HUES64 (cell line): Measurements from ENCODE around the gene LYPD6B.

Experiments
- H3K27ac ChIP-seq: 2 replicates; pipeline ENCODE4 v1.7.0; 2013; ENCODE audit warnings: low read depth, low read length, inconsistent platforms
- H3K27me3 ChIP-seq: 2 replicates; pipeline ENCODE4 v1.6.1; 2013; ENCODE audit warnings: mild to moderate bottlenecking, low read length; ENCODE audit not compliant: insufficient read depth
- H3K36me3 ChIP-seq: 2 replicates; pipeline ENCODE4 v1.6.1; 2013; ENCODE audit warnings: mild to moderate bottlenecking, low read length; ENCODE audit not compliant: insufficient read depth
- H3K4me1 ChIP-seq: 2 replicates; pipeline ENCODE4 v1.6.1; 2013; ENCODE audit warnings: mild to moderate bottlenecking, low read length, moderate library complexity; ENCODE audit not compliant: insufficient read depth
- H3K4me3 ChIP-seq: 2 replicates; pipeline ENCODE4 v1.5.1; 2013; ENCODE audit warnings: mild to moderate bottlenecking, low read length, moderate library complexity
- H3K9ac ChIP-seq: 2 replicates; pipeline ENCODE4 v1.6.1; 2013; ENCODE audit warnings: mild to moderate bottlenecking, low read depth, low read length
- H3K9me3 ChIP-seq: 2 replicates; pipeline ENCODE4 v1.6.1; 2013; ENCODE audit warnings: low read depth, low read length; ENCODE audit not compliant: insufficient read depth
- WGBS: fragments of 150-250, 120-280 bp; methylation state at CpG from one replicate; pipeline ENCODE4 v1.1.7; 2013; ENCODE audit warnings: missing lambda C conversion rate; 5-methylcytosine and 5-hydroxymethylcytosine counted together

LYPD6B gene

DNA sequence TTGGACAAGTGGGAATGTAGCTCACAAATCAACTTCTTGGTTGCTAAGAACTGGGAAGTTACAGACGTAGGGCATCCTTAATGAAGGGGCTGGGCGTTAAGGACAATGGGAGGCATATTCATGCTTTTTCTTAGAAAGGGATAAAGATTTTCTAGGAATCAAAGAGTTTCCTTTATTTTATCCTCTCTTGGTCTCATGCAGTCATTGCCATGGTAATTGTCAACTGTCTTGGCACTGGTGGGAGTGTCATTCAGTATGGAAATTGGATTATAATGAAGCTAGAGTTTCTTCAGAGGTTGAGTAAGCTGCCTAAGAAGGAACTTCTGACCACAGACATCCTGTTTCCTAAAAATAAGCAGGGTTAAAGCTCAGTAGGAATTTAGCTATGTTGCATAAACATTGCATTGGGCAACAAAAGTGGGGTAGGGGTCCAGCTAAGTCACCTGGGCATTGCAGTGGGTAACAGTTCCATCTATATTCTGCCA is 114.0 kb downstream of the LYPD6B start:
- WGBS = 57% methylated on average over 2 of the region's 2 CpGs
- Histone ChIP-seq H3K27ac (no peak overlapping the region), H3K4me1 (0 out of 2 replicates have a peak, but pooled peaks cover 3% of the 10 kb centered on the region), H3K27me3 (no peaks in the 10 kb centered on the region), H3K36me3 (no peaks in the 10 kb centered on the region), H3K9me3 (no peaks in the 10 kb centered on the region), H3K9ac (no peak overlapping the region), H3K4me3 (no peak overlapping the region)

DNA sequence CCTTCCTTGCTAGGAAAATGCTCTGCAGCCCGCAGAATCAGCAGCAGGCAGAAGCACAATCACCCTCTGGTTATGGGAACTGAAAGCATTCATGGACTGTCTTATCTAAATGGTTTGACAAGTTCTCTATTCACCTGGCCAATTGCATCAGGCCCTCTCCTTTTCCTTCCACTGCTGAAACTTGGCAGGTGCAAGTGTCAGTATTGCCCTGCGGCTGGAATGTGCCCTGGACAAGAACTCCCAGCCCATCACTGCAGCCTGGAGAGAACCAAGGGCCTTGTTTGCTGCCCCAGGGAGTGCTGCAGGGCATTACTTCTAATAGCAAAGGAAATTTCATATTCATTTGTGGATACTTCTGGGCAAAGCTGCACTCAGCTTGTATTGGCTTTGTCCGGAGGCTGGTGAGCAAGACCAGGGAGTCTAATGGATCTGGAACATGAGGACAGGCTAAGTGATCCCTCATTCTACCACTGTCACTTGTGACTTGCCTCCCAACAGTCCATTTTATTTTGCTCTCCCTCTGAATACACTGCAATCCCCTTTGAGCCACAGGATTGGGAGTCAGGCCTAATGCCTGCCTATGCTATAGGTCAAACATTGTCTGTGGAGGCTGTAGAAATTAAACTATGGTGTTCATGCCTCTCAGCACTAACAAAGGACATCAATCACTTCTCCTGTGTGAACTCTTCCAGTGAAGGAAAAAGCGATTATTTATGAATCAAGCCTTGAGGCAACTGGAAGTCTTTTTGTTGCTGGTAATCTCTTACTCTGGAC is 116.9 kb downstream of the LYPD6B start:
- no peak overlapping the region for H3K9ac ChIP-seq
- peaks cover 12% of the 10 kb centered on the region; the same call in 1 of the 2 replicates for H3K4me1 ChIP-seq
- WGBS = 95% methylated on average over 4 of the region's 4 CpGs
- H3K9me3 ChIP-seq = no peaks in the 10 kb centered on the region
- no peaks in the 10 kb centered on the region for H3K36me3 ChIP-seq
- H3K27ac ChIP-seq = no peak overlapping the region
- no peaks in the 10 kb centered on the region for H3K27me3 ChIP-seq
- no peak overlapping the region for H3K4me3 ChIP-seq

DNA sequence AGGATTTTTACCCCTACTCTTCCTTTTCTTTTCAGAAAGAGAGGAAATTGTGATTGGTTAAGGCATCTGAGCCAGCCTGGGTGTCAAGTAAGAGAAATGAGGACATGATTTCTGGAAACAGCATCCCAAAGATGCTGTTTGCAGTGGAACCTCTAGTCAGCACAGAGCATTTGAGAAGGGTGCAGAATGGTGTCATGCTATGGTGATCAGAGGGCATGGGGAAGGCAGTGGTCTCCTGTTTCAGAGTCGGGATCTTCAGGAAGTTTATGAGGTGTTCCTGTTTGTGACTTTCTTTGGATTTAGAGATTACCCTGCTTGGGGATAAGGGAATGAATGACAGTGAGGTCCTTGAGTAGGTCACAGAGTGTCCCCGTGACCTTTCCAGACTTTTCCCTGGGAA is 117.5 kb downstream of the LYPD6B start:
- Histone ChIP-seq H3K9me3 (no peaks in the 10 kb centered on the region), H3K4me3 (no peak overlapping the region), H3K27ac (no peak overlapping the region), H3K9ac (no peak overlapping the region), H3K4me1 (peaks cover 12% of the 10 kb centered on the region; the same call in 1 of the 2 replicates), H3K27me3 (no peaks in the 10 kb centered on the region), H3K36me3 (no peaks in the 10 kb centered on the region)
- 93% methylated on average over 2 of the region's 2 CpGs for WGBS

DNA sequence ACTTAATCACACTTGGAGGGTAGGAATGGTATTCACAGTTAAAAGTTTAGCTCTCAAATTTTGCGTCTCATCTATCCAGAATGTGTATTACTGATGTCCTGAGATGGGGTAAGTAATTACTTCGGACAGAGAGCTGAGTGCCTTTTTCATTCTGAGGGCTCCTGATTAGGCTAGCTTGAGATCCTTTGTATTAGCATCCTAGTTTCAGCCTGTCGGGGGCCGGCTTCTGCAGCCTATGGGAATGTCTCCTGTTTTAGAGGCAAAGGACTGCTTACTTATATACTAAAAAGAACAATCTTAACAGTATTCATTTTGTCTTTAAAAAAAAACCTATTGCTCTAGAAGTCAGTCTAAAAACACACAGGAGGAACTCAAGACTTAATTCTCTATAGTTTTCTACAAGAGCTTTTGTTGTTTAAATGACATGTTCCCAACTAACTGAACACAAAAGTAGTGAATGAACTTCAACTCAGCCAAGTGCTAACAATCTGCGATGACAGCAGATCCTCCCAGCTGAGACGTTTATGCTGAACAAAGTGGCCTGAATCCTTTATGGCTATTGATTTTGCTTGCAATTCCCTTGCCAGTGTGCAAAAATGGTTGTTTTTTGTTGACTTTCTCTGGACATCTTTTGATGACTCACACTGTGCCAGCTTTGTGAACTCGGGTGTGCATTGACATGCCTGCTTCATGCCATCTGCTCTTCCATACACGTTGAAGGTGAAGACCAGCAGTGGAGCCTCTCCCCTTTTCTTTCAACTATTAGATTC is 118.7 kb downstream of the LYPD6B start:
- peaks cover 17% of the 10 kb centered on the region; the same call in 1 of the 2 replicates for H3K4me1 ChIP-seq
- 77% methylated on average over 8 of the region's 8 CpGs for WGBS
- H3K9me3 ChIP-seq = no peaks in the 10 kb centered on the region
- no peak overlapping the region for H3K9ac ChIP-seq
- H3K36me3 ChIP-seq = no peaks in the 10 kb centered on the region
- H3K27ac ChIP-seq = no peak overlapping the region
- no peaks in the 10 kb centered on the region for H3K27me3 ChIP-seq
- H3K4me3 ChIP-seq = no peak overlapping the region

DNA sequence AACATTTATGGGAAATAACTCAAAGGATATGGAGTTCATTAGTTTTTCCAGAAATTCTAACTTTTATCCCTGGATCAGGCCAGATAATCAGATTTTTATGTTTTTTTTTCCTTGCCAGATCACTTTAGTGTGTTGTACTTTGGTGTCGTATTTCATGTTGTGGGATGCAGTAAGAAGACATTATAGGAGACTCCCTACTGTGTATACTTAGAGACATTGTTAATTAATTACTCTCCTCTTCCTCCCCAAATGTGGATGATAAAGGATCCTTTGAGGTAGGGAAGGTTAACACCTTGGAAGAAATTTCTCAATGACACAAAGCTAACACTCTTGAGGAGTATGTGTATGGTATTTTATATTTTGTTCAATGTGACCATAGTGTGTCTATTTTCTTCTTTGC is 120.5 kb downstream of the LYPD6B start:
- Histone ChIP-seq H3K9ac (no peak overlapping the region), H3K27me3 (no peaks in the 10 kb centered on the region), H3K27ac (no peak overlapping the region), H3K9me3 (no peaks in the 10 kb centered on the region), H3K36me3 (no peaks in the 10 kb centered on the region), H3K4me1 (peaks cover 18% of the 10 kb centered on the region; the same call in 1 of the 2 replicates), H3K4me3 (no peak overlapping the region)
- no CpG with 5 or more reads among the region's 1 CpG for WGBS

DNA sequence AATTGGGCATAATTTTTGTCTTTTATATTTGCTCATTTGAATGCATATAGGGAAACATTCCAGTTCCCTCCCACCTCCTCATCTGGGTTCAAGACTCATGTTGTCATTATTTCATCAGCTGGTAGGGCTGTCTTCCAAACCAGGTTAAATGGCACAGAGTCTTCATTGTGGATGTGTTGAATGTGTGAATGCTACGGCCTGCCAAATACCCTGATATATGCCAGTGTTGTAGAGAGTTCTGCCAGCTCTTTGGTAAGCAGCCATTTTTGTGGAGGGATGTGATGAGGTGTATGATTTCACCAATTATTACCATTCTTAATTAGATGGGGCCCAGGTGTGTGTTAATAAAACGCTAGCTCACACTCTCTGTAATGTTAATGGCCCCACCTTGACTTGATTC is 121.7 kb downstream of the LYPD6B start:
- Histone ChIP-seq H3K36me3 (no peaks in the 10 kb centered on the region), H3K4me1 (peaks cover 18% of the 10 kb centered on the region; the same call in 1 of the 2 replicates), H3K27me3 (no peaks in the 10 kb centered on the region), H3K4me3 (no peak overlapping the region), H3K27ac (no peak overlapping the region), H3K9me3 (no peaks in the 10 kb centered on the region), H3K9ac (no peak overlapping the region)
- 96% methylated on average over 2 of the region's 2 CpGs for WGBS

DNA sequence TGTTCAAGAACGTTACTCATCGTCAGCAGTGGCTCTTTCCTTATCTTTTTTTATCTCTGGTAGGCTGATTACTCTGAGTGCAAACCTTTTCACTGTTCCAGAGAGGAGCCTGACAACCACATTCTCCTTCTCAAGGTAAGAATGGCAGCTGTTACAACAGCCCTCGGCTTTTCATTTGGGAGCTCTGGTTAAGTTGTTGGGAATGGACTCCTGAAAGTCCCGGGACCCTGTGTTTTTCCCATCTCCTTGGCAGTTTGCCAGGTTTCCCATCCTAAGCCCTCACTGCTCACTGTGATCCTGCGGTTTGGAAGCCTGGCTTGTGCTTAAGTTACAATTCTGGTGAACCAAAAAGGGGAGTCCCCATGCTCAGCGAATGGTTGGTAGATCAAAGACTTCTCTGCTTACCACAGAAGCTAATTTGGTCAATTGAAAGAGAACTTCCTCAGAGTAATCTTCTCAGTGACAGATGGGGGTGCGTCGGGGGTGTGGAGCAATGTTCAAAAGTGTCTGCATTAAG is 122.3 kb downstream of the LYPD6B start:
- H3K4me3 ChIP-seq = no peak overlapping the region
- H3K9ac ChIP-seq = no peak overlapping the region
- no peak overlapping the region for H3K27ac ChIP-seq
- no peaks in the 10 kb centered on the region for H3K36me3 ChIP-seq
- WGBS = 82% methylated on average over 8 of the region's 8 CpGs
- H3K4me1 ChIP-seq = peaks cover 18% of the 10 kb centered on the region; the same call in 1 of the 2 replicates
- no peaks in the 10 kb centered on the region for H3K27me3 ChIP-seq
- H3K9me3 ChIP-seq = no peaks in the 10 kb centered on the region

DNA sequence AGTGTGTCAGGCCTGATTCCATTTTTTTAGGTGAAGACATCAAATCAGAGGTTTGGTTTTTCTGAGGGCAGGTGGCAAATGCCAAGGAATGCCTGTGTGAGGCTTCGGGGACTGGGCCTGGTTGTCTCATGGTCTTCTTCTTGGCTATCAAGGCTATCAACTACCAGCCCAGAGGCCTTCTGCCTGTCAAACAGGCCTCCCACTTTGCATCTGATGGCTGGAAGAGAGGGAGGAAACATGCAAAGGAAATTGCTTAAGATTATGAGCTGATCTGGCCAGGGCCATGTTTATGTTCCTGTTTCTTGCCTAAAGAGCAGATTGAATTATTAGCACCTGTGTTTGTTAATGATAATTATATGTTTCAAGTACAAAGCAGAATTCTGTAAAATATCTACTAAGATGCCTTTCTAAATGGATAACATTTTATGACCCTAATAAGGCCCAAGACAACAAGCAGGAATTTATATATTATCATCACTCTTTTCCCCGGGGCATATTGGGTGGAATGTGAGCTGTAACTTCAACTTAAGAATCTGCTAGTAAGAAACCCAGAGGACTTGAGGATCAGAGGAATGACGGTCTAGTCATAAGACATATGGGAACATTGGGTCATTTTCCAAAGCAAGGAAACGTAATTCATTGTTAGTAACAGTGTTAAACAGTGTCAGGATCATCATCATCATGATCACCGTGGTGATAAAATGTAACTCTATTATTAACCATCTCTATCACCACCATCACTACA is 123.2 kb downstream of the LYPD6B start:
- H3K4me3 ChIP-seq = no peak overlapping the region
- 96% methylated on average over 5 of the region's 5 CpGs for WGBS

DNA sequence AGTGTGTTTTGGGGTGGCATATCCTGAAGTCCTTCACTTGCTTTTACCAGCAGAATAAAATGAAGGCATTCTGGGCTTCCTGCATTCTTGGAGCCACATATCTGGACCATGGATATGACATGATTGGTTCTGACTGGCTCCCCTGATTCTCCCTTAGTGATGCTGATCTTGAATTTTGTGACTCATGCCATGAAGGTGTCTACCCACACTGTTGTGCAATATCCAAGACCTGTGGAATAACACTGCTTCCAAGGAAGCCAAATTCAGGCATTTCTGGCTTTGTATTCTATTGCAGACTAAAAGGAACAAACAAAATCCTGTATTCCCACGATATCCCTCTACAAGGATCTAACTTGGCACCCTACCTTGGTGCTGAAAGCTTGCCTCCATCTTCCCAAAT is 125.8 kb downstream of the LYPD6B start:
- H3K4me3 ChIP-seq = no peak overlapping the region
- no peaks in the 10 kb centered on the region for H3K36me3 ChIP-seq
- 38% methylated on average over 1 of the region's 1 CpG for WGBS
- H3K9ac ChIP-seq = no peak overlapping the region
- H3K27ac ChIP-seq = no peak overlapping the region
- no peaks in the 10 kb centered on the region for H3K9me3 ChIP-seq
- no peaks in the 10 kb centered on the region for H3K27me3 ChIP-seq
- H3K4me1 ChIP-seq = peaks cover 11% of the 10 kb centered on the region; the same call in 1 of the 2 replicates

More for the DNA sequence above, 123.2 kb downstream of the LYPD6B start:
- no peak overlapping the region for H3K9ac ChIP-seq
- H3K27ac ChIP-seq = no peak overlapping the region
- no peaks in the 10 kb centered on the region for H3K27me3 ChIP-seq
- peaks cover 18% of the 10 kb centered on the region; the same call in 1 of the 2 replicates for H3K4me1 ChIP-seq
- H3K36me3 ChIP-seq = no peaks in the 10 kb centered on the region
- no peaks in the 10 kb centered on the region for H3K9me3 ChIP-seq

DNA sequence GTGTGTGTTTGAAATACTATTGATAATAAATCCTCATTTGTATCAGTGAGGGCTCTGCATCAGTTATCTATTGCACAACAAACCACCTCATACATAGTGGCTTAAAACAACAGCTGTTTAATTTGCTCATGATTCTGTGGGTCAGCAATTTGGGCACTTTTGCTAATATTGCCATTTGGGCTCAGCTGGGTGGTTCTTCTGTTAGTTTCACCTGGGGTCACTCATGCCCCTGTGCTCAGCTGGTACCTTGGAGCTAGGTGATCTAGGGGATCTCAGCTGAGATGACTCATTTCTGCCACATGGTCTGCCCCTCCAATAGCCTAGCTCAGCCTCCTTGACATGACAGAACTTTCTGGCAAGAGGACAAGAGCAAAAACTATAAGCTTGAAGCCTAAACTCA is 126.3 kb downstream of the LYPD6B start:
- no peaks in the 10 kb centered on the region for H3K36me3 ChIP-seq
- no peaks in the 10 kb centered on the region for H3K9me3 ChIP-seq
- peaks cover 10% of the 10 kb centered on the region; the same call in 1 of the 2 replicates for H3K4me1 ChIP-seq
- H3K4me3 ChIP-seq = no peak overlapping the region
- H3K27ac ChIP-seq = no peak overlapping the region
- no peak overlapping the region for H3K9ac ChIP-seq
- H3K27me3 ChIP-seq = no peaks in the 10 kb centered on the region
